D721Med (cell line): ENCODE measurements around the gene WDR33.
"Not testable (repeated sequence)": the region's sequence is repeated elsewhere in the genome, so short reads cannot be mapped to it uniquely, and the experiment has no call there.

Experiments used
- DNase-seq: peaks from one replicate; pipeline ENCODE4 v3.0.0; 2011; ENCODE audit warnings: low spot score; ENCODE audit not compliant: insufficient read length
- FAIRE-seq: peaks from 2 replicates; lab custom pipeline; 2011; peaks lifted over from hg19 to GRCh38; lab: Jason Lieb, UNC
- CTCF ChIP-seq: IDR thresholded peaks from 2 replicates; pipeline ENCODE4 v1.5.1; 2012; ENCODE audit warnings: mild to moderate bottlenecking, control low read depth; ENCODE audit not compliant: insufficient read depth; ENCODE audit errors: missing control alignments

Gene WDR33

GRCh38 chr2:127844973-127845372, 34.0 kb upstream of the WDR33 start:
- FAIRE-seq (no peak), DNase-seq (no peak)
- TF ChIP-seq CTCF = no peak

- DNase-seq (no peak), FAIRE-seq (no peak)
- no peak for TF ChIP-seq CTCF
Observed at GRCh38 chr2:127843677-127844076, 32.7 kb upstream of the WDR33 start.

- DNase-seq (no peak), FAIRE-seq (no peak)
- no peak for TF ChIP-seq CTCF
Observed at GRCh38 chr2:127841466-127842178, 30.7 kb upstream of the WDR33 start.

- DNase-seq = no peak
- no peak for FAIRE-seq
- TF ChIP-seq CTCF = no peak
Observed at GRCh38 chr2:127840893-127841292, 29.9 kb upstream of the WDR33 start.

GRCh38 chr2:127834951-127835350, 24.0 kb upstream of the WDR33 start:
- no peak for DNase-seq
- no peak for TF ChIP-seq CTCF
- FAIRE-seq = no peak

GRCh38 chr2:127829845-127830246, 18.9 kb upstream of the WDR33 start:
- DNase-seq (no peak), FAIRE-seq (no peak)
- TF ChIP-seq CTCF = no peak

- DNase-seq, FAIRE-seq: not testable (repeated sequence)
Observed at GRCh38 chr2:127826708-127827107, 15.7 kb upstream of the WDR33 start.
